VCaP (cell line): Measurements from ENCODE around the gene LMBR1L.
"Not testable (repeated sequence)": the region's sequence is repeated elsewhere in the genome, so short reads cannot be mapped to it uniquely, and the experiment has no call there.

Experiments
- H3K27ac ChIP-seq: fragments of 450-650 bp; 2 replicates; pipeline ENCODE4 v1.5.1; 2017
- TF ChIP-seq, protein P1 (sequence below): fragments of 450-650 bp; conservative IDR thresholded peaks from 2 replicates; pipeline ENCODE4 v1.5.1; 2017; ENCODE audit warnings: mild to moderate bottlenecking, moderate library complexity

The LMBR1L gene

DNA sequence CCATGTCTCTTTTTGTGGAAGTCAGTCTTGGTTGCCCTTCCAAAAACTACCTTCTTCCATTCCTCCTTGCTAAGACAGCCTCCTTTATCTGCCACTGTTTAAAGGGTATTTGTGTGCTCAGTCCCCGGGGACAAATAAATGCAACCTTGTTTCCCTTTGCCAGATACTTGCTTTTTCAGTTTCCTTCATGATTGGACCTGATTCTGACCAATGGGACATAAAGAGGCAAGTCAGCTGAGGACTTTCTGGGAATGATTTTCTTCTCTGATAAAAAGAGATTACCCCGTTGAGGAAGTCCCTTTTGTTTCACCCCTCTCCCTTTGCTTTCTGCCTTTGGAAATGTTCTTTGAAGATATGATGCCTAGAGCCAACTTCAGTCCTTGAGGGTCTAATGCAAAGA lies 27.9 kb upstream of the LMBR1L start:
- no peak overlapping the region for H3K27ac ChIP-seq

DNA sequence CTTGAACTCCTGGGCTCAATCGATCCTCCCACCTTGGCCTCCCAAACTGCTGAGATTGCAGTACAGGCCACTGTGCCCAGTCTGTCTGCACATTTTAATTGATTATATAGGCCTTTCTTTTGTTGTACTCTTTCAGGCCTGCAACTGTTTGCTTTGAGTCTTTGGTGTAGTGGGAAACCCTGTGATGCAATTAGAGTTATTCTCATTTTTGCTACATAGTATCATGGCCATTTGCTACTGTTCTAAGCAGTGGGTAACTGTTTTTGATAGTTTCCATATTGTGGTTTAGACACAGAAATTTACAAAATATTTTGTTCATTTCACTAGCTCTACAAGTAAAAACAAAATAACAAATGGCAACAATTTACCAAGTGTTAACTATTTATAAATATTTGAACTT lies 26.8 kb upstream of the LMBR1L start:
- no peak overlapping the region for H3K27ac ChIP-seq
- TF ChIP-seq, protein P1, sequence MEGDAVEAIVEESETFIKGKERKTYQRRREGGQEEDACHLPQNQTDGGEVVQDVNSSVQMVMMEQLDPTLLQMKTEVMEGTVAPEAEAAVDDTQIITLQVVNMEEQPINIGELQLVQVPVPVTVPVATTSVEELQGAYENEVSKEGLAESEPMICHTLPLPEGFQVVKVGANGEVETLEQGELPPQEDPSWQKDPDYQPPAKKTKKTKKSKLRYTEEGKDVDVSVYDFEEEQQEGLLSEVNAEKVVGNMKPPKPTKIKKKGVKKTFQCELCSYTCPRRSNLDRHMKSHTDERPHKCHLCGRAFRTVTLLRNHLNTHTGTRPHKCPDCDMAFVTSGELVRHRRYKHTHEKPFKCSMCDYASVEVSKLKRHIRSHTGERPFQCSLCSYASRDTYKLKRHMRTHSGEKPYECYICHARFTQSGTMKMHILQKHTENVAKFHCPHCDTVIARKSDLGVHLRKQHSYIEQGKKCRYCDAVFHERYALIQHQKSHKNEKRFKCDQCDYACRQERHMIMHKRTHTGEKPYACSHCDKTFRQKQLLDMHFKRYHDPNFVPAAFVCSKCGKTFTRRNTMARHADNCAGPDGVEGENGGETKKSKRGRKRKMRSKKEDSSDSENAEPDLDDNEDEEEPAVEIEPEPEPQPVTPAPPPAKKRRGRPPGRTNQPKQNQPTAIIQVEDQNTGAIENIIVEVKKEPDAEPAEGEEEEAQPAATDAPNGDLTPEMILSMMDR = no peak

More for the DNA sequence above, 27.9 kb upstream of the LMBR1L start:
- TF ChIP-seq, protein P1 = no peak

DNA sequence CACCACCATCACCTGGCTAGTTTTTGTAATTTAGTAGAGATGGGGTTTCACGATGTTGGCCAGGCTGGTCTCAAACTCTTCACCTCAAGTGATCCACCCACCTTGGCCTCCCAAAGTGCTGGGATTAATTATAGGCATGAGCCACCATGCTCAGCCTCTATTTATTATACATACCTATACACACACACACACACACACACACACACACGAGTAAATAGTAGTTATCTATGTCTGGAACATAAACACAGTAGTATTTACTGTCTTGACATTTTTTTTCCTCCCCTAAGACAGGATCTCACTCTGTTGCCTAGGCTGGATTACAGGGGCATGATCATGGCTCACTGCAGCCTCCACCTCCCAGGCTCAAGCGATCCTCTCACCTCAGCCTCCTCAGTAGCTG lies 26.4 kb upstream of the LMBR1L start:
- not testable (repeated sequence) for H3K27ac ChIP-seq

DNA sequence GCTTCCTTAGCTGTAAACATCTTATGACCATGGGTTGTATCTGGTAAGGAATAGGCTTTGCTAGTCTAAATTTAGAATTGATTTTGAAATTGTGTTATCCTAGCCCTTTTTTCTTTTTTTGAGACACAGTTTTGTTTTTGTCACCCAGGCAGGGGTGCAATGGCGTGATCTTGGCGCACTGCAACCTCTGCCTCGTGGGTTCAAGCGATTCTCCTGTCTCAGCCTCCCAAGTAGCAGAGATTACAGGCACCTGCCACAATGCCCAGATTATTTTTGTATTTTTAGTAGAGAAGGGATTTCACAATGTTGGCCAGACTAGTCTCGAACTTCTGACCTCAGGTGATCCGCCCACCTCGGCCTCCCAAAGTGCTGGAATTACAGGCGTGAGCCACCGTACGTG lies 22.9 kb upstream of the LMBR1L start:
- peak overlapping the region; percentile 98; the same call in 1 of the 2 replicates for H3K27ac ChIP-seq
- TF ChIP-seq, protein P1 = no peak

DNA sequence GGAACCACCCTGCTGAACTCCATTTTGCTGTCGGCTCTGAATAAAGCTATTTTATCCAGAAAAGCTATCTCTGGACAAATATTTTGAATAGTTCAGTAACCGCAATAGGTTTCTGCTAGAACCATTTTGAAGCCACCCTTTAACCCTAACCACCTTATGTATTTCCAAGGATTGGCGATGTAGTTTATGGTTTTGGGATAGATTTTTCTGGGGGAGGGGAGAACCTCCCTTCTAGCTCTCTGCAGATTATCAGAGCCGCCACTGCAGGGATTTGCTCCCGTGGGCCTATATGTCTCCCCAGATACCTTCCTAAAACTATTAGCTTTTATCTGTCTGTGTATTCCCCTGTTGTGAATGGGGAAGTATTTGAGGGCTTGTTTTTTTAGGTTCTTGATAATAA lies 22.4 kb upstream of the LMBR1L start:
- peak overlapping the region; percentile 98; the same call in 1 of the 2 replicates for H3K27ac ChIP-seq
- TF ChIP-seq, protein P1 = no peak

DNA sequence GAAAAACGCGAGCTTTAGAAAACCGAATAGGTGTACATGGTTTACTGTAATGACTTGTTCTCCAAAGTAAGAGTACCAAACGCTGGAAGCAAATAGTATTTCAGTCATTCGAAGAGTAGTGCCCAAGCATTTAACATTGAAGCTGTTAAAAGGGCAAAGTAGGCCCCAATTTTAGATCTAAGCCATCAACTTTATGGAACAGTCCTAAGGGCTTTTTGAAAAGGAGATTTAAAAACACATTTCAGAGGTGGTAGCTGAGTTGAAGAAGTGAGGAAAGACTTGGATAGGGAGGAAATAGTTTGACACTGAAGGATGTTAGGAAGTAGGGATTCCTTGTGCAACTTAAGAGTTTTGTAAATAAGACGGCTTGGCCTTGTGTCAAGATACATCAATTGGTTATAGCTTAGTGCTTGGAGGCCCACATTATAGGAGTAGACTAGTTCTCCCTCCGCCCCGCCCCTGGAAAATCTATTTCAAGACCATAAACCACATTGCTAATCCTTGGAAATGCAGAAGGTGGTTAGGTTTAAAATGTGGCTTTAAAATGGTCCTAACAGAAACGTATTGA lies 21.3 kb upstream of the LMBR1L start:
- H3K27ac ChIP-seq = peak overlapping the region; percentile 98
- TF ChIP-seq, protein P1 = no peak

DNA sequence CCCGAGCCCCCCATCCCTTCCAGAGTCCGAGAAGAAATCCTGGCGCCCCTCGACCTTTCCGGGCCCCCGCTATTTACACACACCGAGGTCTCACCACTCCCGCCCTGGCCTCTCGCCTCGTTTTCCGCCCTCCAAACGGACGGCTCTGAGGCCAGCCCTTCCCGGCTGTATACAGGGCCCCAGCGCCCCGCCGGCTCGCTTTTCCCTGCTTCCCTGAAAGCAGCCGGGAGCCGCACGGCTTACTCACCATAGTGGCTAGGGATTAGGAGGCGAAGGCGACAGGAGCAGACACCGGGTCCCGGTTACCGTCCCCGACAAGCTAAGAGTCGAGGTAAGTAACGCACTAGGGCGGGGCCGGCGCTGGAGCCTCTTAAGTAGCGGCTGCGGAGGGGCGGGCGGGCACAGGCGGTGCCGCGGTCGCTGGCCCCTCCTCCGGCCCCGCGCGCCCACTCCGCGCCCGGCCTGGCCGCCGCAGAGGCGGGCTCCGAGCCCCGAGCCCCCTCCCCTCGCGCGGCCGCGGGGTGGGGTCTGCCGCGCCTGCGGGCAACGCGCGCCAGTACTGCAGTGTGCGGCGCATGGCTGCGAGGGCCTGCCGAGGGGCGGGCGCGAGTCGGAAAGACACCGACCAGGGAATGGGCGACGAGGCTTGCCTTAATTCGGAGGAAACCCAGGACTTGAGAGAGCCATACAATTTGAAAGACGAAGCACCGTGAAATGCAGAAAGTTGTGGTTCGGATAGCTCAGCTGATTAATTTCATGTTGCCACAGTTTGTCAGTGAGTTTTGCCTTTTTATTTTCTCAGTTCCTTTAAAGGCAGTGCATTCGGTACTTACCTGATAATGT lies 20.6 kb upstream of the LMBR1L start, which contains the start of gene TUBA1B:
Gene TUBA1B, minus strand, starts transcription at position 345 of the 843 bp plus-strand sequence. Its CDS starts 95 bp downstream, at position 250.
- H3K27ac ChIP-seq = peak within 1 kb of the TSS; percentile 98
- TF ChIP-seq, protein P1 = no peak
